Lower leg skin (tissue), 3 donors: ENCODE measurements around the gene ITPA.

Experiments used
- CTCF ChIP-seq, 3 donors: fragments of 450-650 bp; IDR thresholded peaks; one replicate each; pipeline ENCODE4 v1.5.1; 2016; ENCODE audit warnings: antibody characterized with exemption in 3 of 3, mild to moderate bottlenecking in 3 of 3, moderate library complexity in 2 of 3
- POLR2A ChIP-seq, 2 donors: fragments of 450-650 bp; IDR thresholded peaks; one replicate each; pipeline ENCODE4 v1.6.1; 2016 to 2017; ENCODE audit warnings: antibody characterized with exemption in 2 of 2, mild to moderate bottlenecking in 1 of 2, moderate library complexity in 1 of 2

GRCh38 chr20:3167738-3168078 is 41.6 kb upstream of the ITPA start:
- TF ChIP-seq CTCF (IDR thresholded peaks at IDR 0.05) (no peak), POLR2A (IDR thresholded peaks at IDR 0.05) (no peak)
